Measurements from ENCODE around the gene TMTC4. TPM values are rescaled to one million over a fixed set of nuclear protein-coding genes. Genes with fewer than 3 reads are reported as not detected.
"Not testable (repeated sequence)": the region's sequence is repeated elsewhere in the genome, so short reads cannot be mapped to it uniquely, and the experiment has no call there.

The TMTC4 gene
- total and polyA plus RNA-seq, 2 of the 4 experiments (the other 2 are of a cell fraction): 8.4 to 14.3 TPM

DNA sequence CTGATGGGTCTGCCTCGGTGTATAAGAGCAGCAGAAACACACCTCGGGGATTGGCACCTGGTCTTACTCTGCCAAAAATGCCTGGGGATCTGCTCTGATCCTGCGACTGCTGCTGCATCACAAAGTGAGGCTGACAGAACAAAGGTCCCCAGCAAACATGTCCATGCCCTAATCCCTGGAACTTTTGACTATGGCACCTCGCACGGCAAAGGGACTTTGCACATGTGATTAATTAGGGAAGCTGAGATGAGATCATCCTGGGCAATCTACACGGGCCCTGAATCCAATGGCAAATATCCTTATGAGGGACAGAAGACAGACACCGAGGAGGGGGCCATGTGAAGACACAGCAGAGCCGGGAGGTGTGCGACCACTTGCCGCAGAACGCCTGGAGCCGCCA is 94.5 kb downstream of the TMTC4 start (continued):
- TF ChIP-seq MXI1 (IDR thresholded peaks at IDR 0.05; ENCODE audit: borderline replicate concordance, low read depth, low read length): no peak

DNA sequence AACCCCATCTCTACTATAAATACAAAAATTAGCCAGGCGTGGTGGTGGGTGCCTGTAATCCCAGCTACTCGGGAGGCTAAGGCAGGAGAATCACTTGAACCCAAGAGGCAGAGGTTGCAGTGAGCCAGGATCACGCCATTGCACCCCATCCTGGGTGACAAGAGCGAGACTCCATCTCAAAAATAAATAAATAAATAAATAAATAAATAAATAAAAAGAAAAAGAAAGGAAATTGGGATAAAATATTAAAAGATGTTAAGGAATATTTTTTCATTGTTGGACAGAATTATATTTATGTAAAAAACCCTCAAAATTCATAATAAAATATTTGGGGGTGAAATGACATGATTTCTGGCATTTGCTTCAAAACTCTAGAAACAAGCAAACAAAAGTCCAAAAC is 97.4 kb downstream of the TMTC4 start:
- H3K4ac ChIP-seq (ENCODE audit: low read depth, low read length); H3K4me1 ChIP-seq (ENCODE audit: control insufficient read depth, insufficient read depth, low read length); H4K8ac ChIP-seq (ENCODE audit: low read depth in 2 of 2, low read length in 2 of 2); DNase-seq; H2AFZ ChIP-seq (replicated peaks; ENCODE audit: low read length, poor library complexity); H3K56ac ChIP-seq (ENCODE audit: extremely low read depth, insufficient read depth, low read length); H3K9me1 ChIP-seq (ENCODE audit: insufficient read depth, low read length); H3K4me3 ChIP-seq (ENCODE audit: insufficient read depth, low read depth, low read length); POLR2A ChIA-PET (ENCODE audit: unreplicated experiment); H4K20me1 ChIP-seq (ENCODE audit: insufficient read depth, low read length); intact Hi-C loops (cut with micrococcal nuclease); H2AK9ac ChIP-seq (replicated peaks; ENCODE audit: low read depth, low read length, poor library complexity); H3K9ac ChIP-seq (ENCODE audit: low read depth, low read length); H2BK15ac ChIP-seq (ENCODE audit: low read depth, low read length); H3K23ac ChIP-seq (ENCODE audit: low read depth, low read length); H3K9me3 ChIP-seq (ENCODE audit: control insufficient read depth, insufficient read depth, low read length); H2AK5ac ChIP-seq (ENCODE audit: low read depth, low read length); H3K4me2 ChIP-seq (ENCODE audit: low read depth, low read length); H3K36me3 ChIP-seq (ENCODE audit: control insufficient read depth, insufficient read depth, low read length); H3K79me1 ChIP-seq (ENCODE audit: low read depth in 1 of 2, low read length in 2 of 2); H3K18ac ChIP-seq (ENCODE audit: low read depth, low read length); H3K27ac ChIP-seq (ENCODE audit: insufficient read depth, low read length); CTCF ChIA-PET; BruUV-seq (replicated peaks); dilution Hi-C loops (cut with HindIII; ENCODE audit: low sequenced_read_pairs, unreplicated experiment); H4K91ac ChIP-seq (ENCODE audit: insufficient read depth, low read depth, low read length); H2BK120ac ChIP-seq (ENCODE audit: low read depth, low read length); H3K14ac ChIP-seq (replicated peaks; ENCODE audit: low read depth, low read length); H3K27me3 ChIP-seq (ENCODE audit: control insufficient read depth, insufficient read depth, low read length); H4K5ac ChIP-seq (ENCODE audit: low read depth, low read length); H2BK20ac ChIP-seq (ENCODE audit: low read depth, low read length); ATAC-seq (ENCODE audit: low read depth); H2BK5ac ChIP-seq (ENCODE audit: low read depth, low read length, poor library complexity, severe bottlenecking): not testable (repeated sequence)
- no CpG with 5 or more reads among the region's 4 CpGs for WGBS, 2 experiments (ENCODE audit: extremely low coverage in 2 of 2, insufficient read length in 1 of 2)
- in situ Hi-C loops (cut with MboI; ENCODE audit: low sequenced_read_pairs): loop anchor here (10.0 kb wide), 1 partner anchor 548 kb away; no protein-coding TSS in a partner anchor

Measured in IMR-90 (cell line).